LHCN-M2 (cell line): Measurements from ENCODE around the gene LIPE. TPM values are rescaled to one million over a fixed set of nuclear protein-coding genes. Genes with fewer than 3 reads are reported as not detected.
"Not testable (repeated sequence)": the region's sequence is repeated elsewhere in the genome, so short reads cannot be mapped to it uniquely, and the experiment has no call there.

ENCODE experiments used
- DNase-seq: peaks from one replicate; pipeline ENCODE4 v3.0.0-alpha.2; 2012; ENCODE audit warnings: low read depth
- total RNA-seq: library from RNA; depleted of rRNA; stranded (reverse); fragments of >200 nt; gene quantifications from 2 replicates; pipeline ENCODE4 v1.2.3, GENCODE V29; 2014

The LIPE gene
- total RNA-seq, 1 experiment from 2014 or later = 3.6 TPM

GRCh38 chr19:42450314-42450934 lies 23.2 kb upstream of the LIPE start:
- peak; percentile 62 for DNase-seq

DNA sequence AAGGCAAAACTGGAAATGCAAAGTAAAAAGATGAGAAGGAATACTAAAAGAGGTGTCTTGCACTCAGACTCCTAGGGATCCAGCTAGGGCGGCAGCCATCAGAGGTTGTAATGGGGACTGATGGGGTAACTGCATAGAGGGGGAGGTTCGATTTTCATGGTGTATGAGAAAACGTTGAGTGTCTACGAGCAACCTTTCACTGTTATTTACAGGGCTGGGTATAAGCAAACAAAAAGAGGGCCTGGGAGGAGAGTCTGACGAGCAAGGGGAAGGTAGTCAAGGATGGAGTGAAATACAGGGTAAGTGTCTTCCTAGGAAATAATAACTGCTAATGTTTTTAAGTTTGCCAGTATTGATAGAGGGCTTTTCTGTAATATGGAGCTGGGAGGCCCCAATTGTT lies 21.1 kb upstream of the LIPE start:
- not testable (repeated sequence) for DNase-seq

DNA sequence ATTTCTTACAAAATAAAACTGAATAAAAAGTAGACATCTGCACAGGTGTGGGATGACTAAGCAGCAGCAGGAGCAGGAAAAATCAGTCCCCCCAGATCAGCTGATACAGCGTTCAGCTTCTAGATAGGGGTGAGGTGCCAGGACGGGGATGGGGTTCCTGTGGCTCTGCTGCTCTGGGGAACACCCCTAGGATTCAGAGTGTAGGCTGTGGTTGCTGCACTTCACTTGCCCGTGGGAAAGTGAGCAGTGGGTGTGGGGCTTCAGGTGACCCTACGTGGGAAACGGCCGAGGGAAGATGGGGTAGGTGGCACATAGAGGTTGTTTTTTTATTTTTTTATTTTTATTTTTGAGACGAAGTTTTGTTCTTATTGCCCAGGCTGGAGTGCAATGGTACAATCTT lies 18.8 kb upstream of the LIPE start:
- DNase-seq = no peak

- DNase-seq = no peak
Measured at GRCh38 chr19:42443944-42444398, 16.8 kb upstream of the LIPE start.

- DNase-seq = no peak
Measured at GRCh38 chr19:42442833-42443232, 15.6 kb upstream of the LIPE start, which contains the start of gene CXCL17. Gene CXCL17, minus strand, starts transcription at chr19:42442946. Its CDS starts 114 bp downstream, at chr19:42442832.

DNA sequence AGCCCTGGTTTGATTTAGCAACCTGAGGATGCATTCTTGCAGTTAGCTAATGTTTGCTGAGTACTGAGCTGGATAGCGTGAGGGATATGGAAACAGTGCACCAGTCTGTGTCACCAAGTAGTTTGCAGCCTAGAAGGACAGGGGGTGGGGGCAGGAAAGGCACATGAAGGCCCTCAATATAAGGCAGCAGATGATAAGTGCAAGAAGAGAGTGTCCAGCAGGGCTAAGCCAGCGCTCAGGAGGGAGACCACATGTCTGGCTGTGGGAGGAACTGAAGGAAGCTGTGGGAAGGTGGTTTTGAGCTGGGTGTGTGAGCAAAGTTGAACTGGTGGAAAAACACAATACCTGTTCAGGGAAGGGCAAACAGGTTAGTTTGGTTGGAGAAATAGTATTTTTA lies 13.9 kb upstream of the LIPE start:
- no peak for DNase-seq

- peak; percentile 57 for DNase-seq
Measured at GRCh38 chr19:42440357-42441048, 13.3 kb upstream of the LIPE start.

- DNase-seq = peak; percentile 26
Measured at GRCh38 chr19:42436006-42436405, 8.8 kb upstream of the LIPE start.

DNA sequence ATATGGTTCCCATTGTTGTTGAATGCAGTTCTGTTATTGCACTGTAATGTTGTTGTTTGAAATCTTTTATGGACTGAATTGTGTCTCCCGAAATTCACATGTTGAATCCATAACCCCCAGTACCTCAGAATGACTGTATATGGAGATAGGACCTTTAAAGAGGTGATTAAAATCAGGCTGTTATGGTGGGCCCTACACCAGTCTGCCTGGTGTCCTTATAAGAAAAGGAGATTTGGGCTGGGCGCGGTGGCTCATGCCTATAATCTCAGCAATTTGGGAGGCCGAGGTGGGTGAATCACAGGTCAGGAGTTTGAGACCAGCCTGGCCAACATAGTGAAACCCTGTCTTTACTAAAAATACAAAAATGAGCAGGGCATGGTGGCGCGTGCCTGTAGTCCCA lies 8.1 kb upstream of the LIPE start:
- DNase-seq = no peak

- peak; percentile 82 for DNase-seq
Measured at GRCh38 chr19:42433503-42434260, 6.5 kb upstream of the LIPE start.

DNA sequence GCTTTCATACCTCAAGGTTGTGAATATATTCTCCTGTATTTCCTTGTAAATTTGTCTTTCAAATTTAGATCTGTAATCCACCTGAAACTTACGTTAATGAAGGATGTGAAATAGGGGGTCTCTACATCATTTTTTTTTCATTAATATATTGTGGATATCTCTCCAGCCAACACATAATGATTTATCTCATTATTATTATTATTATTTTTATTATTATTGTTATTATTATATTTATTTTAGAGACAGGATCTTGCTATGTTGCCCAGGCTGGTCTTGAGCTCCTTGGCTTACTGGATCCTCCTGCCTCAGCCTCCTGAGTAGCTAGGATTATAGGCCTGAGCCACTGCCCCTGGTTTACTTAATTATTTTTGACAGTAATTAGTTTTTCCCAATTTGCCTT lies 4.3 kb upstream of the LIPE start:
- DNase-seq = no peak

DNA sequence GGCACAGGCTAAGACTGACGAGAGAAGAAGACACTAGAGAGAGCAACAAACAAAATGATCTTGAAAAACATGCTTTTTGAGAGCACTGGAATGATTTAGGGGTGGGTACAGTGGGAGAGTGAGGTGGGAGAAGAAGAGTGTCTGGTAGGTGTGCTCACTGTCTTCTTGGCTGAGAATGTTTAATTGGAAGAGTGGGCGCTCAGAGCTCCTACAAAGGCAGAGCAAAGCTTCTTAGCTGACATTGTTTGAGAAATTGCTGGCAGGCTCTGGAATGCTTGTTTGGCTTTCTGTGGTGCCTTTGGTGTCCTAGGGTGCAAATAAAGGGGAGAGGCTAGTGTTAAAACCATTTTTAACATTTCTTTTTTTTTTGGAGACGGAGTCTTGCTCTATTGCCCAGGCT lies 1.5 kb upstream of the LIPE start:
- DNase-seq = no peak

DNA sequence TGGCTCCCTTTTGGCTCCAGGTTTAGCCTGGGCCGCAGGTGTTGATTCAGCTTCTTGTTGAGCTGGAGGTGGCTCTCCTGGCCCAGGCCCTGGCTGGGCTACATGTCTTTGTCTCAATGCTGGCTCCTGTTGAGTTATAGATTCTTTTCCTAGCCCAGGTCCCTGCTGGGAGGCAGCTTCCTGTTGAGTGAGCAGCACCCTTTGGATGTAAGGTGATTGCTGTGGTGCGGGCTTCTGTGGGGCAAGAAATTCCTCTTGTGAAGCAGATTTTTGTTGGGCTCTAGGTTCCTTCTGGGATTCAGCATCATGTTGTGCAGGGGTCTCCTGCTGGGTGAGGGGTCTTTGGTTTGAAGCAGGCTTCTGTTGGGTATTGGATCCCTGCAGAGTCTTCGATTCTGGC lies 545 bp downstream of the LIPE start:
- no peak for DNase-seq

- no peak for DNase-seq
Measured at GRCh38 chr19:42424712-42425131, 2.5 kb downstream of the LIPE start.

GRCh38 chr19:42424345-42424707 lies 2.9 kb downstream of the LIPE start:
- no peak for DNase-seq

DNA sequence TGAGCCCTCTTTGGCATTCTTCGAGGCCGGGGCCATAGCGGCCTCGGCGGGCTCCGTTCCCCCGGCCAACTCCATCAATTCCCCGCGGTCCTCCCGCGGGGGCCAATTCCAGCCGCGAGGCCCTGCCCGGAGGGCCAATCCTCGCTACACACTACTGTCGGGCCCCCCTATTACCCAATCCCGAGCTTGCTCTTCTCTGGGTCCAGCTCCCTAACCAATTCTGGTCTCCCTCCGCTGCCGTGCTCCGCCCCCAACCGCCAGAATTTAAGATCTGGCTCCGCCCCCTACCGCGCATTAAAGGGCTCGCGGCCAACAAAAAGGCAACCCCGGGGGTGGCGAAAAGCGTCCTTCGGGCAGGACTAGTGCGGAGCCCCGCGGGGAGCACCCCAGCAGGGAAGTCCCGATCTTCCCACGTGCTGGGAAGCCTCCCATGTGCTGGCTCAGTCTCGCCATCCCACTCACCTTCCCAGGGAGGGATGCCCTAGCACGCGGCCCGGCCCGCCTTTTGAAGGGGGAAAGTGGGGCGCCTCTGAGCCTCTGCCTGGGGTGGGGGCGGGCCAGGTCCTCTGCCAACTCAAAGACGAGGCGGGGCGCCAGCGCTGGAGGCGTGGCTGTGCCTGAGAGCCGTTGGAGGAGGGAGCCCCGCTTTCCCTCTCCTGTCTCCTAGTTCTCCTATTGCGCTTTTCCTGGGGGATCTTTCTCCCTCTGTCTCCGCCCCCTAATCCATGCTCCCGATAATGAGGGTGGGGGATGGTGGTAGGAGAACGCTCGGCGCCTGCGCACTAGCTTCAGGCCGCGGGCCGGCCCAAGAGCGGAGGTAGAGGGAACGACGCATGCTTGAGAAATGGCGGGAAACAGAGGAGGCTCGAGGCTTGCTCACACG lies 3.5 kb downstream of the LIPE start:
- DNase-seq = peak; percentile 88

DNA sequence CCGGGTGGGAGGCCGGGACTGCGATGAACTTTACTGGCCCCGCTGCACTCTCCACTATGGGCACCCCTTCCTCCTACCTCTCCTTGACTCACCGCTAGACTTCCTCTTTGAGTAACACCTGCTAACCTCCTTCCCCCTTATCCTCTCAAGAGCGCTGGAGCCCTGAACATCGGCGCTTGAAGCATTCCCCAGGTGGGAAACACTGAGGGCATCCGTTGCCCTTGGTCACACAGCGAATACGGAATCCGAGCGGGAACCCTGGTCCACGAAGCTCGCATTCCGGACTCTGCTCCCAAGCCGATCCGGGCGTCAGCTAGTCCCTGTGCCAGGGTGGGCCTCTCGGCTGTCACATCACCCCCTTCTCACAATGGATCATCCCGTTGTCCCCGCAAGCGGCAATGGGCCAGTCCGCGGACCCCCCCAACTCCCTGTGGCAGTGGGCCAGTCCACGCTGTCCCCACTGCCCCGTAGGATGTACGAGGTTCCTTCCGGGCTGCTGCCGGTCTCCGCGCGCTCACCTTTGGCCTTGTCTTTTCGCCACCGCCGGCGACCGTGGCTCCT lies 4.2 kb downstream of the LIPE start:
- DNase-seq = peak; percentile 17

GRCh38 chr19:42422092-42422900 lies 4.9 kb downstream of the LIPE start:
- no peak for DNase-seq

DNA sequence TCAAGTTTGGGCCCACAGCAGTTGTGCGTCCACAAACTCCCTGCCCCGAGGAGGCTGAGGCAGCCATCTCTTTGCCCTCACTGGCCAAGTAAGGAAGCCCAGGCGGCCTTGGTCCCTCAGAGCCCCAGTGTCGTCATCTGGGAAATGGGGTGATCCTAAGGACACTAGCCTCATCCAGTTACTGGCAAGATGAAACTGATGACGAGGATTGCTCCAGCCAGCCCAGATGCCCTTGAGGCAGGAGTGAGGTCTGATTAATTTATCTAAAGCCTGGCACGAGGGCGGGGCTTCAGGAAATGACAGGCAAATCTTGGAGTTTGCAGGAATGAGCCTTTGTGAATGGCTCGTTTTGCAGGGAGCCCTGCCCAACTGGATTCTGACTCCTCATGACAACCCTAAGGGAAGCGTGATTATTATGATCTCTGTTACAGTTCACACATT lies 5.6 kb downstream of the LIPE start:
- DNase-seq = no peak

DNA sequence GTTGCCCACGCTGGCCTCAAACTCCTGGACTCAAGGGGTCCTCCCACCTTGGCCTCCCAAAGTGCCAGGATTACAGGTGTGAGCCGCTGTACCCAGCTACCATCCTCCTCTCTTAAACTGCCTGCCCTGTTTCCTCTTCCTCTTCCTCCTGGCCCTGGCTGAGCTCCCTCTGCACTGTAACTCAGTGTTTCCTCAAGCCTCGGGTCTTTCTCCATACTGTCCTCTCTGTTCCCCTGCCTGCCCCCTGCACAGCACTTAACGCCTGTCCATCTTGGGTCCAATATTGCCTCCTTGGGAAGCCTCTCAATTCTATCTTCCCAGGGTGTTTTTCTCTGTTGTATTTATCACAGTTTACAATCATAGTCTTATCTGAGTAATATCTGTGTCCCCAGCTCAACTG lies 6.1 kb downstream of the LIPE start:
- no peak for DNase-seq
